ENCODE results near the gene PEX6. TPM values are rescaled to one million over a fixed set of nuclear protein-coding genes. Genes with fewer than 3 reads are reported as not detected.
"Not testable (repeated sequence)": the region's sequence is repeated elsewhere in the genome, so short reads cannot be mapped to it uniquely, and the experiment has no call there.

PEX6 gene
- total RNA-seq, 1 donor from 2014 or later: 17.0 TPM

GRCh38 chr6:42960243-42961019, 18.6 kb downstream of the PEX6 start, which contains the start of gene GNMT:
GNMT (plus strand) TSS chr6:42960754; CDS start chr6:42960768, 14 bp downstream.
- peaks cover 19% of the 10 kb centered on the region for H3K4me1 Mint-ChIP-seq (ENCODE audit: low read depth)
- no peak for TF ChIP-seq CTCF (IDR thresholded peaks at IDR 0.05)
- no peaks in the 10 kb centered on the region for H3K27me3 Mint-ChIP-seq (ENCODE audit: low read depth)
- H3K4me3 Mint-ChIP-seq (ENCODE audit: unreplicated experiment): peak within 1 kb of the TSS; percentile 68
- H3K9me3 Mint-ChIP-seq (ENCODE audit: low read depth): no peaks in the 10 kb centered on the region
- H3K27ac Mint-ChIP-seq (ENCODE audit: unreplicated experiment): no peak within 1 kb of the TSS
- peaks cover 4% of the 10 kb centered on the region for H3K36me3 Mint-ChIP-seq (ENCODE audit: low read depth)
- no peak for DNase-seq (ENCODE audit: low spot score)

DNA sequence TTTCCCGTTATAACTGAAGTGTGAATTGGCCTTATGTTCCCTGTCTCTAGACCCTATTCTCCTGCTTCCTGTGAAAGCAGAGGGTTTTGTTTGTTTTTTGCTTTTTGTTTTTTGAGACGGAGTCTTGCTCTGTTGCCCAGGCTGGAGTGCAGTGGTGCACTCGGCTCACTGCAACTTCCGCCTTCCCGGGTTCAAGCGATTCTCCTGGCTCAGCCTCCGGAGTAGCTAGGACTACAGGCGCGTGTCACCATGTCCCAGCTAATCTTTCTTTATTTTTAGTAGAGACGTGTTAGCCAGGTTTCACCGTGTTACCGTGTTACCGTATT, 19.1 kb downstream of the PEX6 start:
- no peak for TF ChIP-seq CTCF (IDR thresholded peaks at IDR 0.05)
- H3K4me1 Mint-ChIP-seq (ENCODE audit: low read depth): peaks cover 19% of the 10 kb centered on the region
- peak overlapping the region; percentile 68 for H3K4me3 Mint-ChIP-seq (ENCODE audit: unreplicated experiment)
- H3K9me3 Mint-ChIP-seq (ENCODE audit: low read depth): no peaks in the 10 kb centered on the region
- H3K36me3 Mint-ChIP-seq (ENCODE audit: low read depth): peaks cover 4% of the 10 kb centered on the region
- no peak for DNase-seq (ENCODE audit: low spot score)
- no peak overlapping the region for H3K27ac Mint-ChIP-seq (ENCODE audit: unreplicated experiment)
- H3K27me3 Mint-ChIP-seq (ENCODE audit: low read depth): no peaks in the 10 kb centered on the region

- peak; percentile 16 for TF ChIP-seq CTCF (IDR thresholded peaks at IDR 0.05)
- Mint-ChIP-seq H3K4me1 (ENCODE audit: low read depth) (peaks cover 19% of the 10 kb centered on the region), H3K36me3 (ENCODE audit: low read depth) (peaks cover 4% of the 10 kb centered on the region), H3K4me3 (ENCODE audit: unreplicated experiment) (no peak overlapping the region), H3K27me3 (ENCODE audit: low read depth) (no peaks in the 10 kb centered on the region), H3K9me3 (ENCODE audit: low read depth) (no peaks in the 10 kb centered on the region), H3K27ac (ENCODE audit: unreplicated experiment) (no peak overlapping the region)
- DNase-seq (ENCODE audit: low spot score): no peak
These were observed 20.9 kb downstream of the PEX6 start for GRCh38 chr6:42958125-42958524.

- not testable (repeated sequence) for H3K4me3 Mint-ChIP-seq (ENCODE audit: unreplicated experiment); H3K9me3 Mint-ChIP-seq (ENCODE audit: low read depth); H3K4me1 Mint-ChIP-seq (ENCODE audit: low read depth); H3K27ac Mint-ChIP-seq (ENCODE audit: unreplicated experiment); H3K27me3 Mint-ChIP-seq (ENCODE audit: low read depth); H3K36me3 Mint-ChIP-seq (ENCODE audit: low read depth); DNase-seq (ENCODE audit: low spot score)
These were observed 24.6 kb downstream of the PEX6 start for GRCh38 chr6:42954405-42954804.

- peaks cover 11% of the 10 kb centered on the region for H3K4me1 Mint-ChIP-seq (ENCODE audit: low read depth)
- no peaks in the 10 kb centered on the region for H3K9me3 Mint-ChIP-seq (ENCODE audit: low read depth)
- no peak overlapping the region for H3K4me3 Mint-ChIP-seq (ENCODE audit: unreplicated experiment)
- TF ChIP-seq CTCF (IDR thresholded peaks at IDR 0.05): no peak
- H3K27ac Mint-ChIP-seq (ENCODE audit: unreplicated experiment): no peak overlapping the region
- no peaks in the 10 kb centered on the region for H3K36me3 Mint-ChIP-seq (ENCODE audit: low read depth)
- H3K27me3 Mint-ChIP-seq (ENCODE audit: low read depth): no peaks in the 10 kb centered on the region
- DNase-seq (ENCODE audit: low spot score): no peak
These were observed 26.6 kb downstream of the PEX6 start for GRCh38 chr6:42952389-42952788.

- no peak overlapping the region for H3K4me3 Mint-ChIP-seq (ENCODE audit: unreplicated experiment)
- no peaks in the 10 kb centered on the region for H3K27me3 Mint-ChIP-seq (ENCODE audit: low read depth)
- no peaks in the 10 kb centered on the region for H3K9me3 Mint-ChIP-seq (ENCODE audit: low read depth)
- H3K4me1 Mint-ChIP-seq (ENCODE audit: low read depth): peaks cover 11% of the 10 kb centered on the region
- no peak for DNase-seq (ENCODE audit: low spot score)
- no peak for TF ChIP-seq CTCF (IDR thresholded peaks at IDR 0.05)
- no peak overlapping the region for H3K27ac Mint-ChIP-seq (ENCODE audit: unreplicated experiment)
- H3K36me3 Mint-ChIP-seq (ENCODE audit: low read depth): peaks cover 5% of the 10 kb centered on the region
These were observed 31.0 kb downstream of the PEX6 start for GRCh38 chr6:42947950-42948349.

Data from chondrocyte (in vitro differentiated cells).